ENCODE measurements around the gene PNKP.

Gene PNKP

GRCh38 chr19:49866933-49867782 is at the start of gene PNKP:
Gene PNKP, minus strand, starts transcription at chr19:49867576. Its CDS starts 372 bp downstream, at chr19:49867204.
- DNase-seq, result peak; percentile 74

- DNase-seq, result no peak
These were observed 47.9 kb upstream of the PNKP start for GRCh38 chr19:49915271-49915670.

GRCh38 chr19:49913720-49914119 is 46.3 kb upstream of the PNKP start:
- no peak for DNase-seq

GRCh38 chr19:49912965-49913685 is 45.7 kb upstream of the PNKP start:
- no peak for DNase-seq

- DNase-seq, result no peak
These were observed 44.2 kb upstream of the PNKP start for GRCh38 chr19:49911381-49912145.

- DNase-seq, result no peak
These were observed 42.8 kb upstream of the PNKP start for GRCh38 chr19:49910179-49910578.

- no peak for DNase-seq
These were observed 41.4 kb upstream of the PNKP start for GRCh38 chr19:49908480-49909420.

GRCh38 chr19:49907745-49908446 is 40.5 kb upstream of the PNKP start:
- DNase-seq, result no peak

- no peak for DNase-seq
These were observed 39.6 kb upstream of the PNKP start for GRCh38 chr19:49906879-49907564.

- DNase-seq, result no peak
These were observed 36.8 kb upstream of the PNKP start for GRCh38 chr19:49904136-49904535.

- DNase-seq, result no peak
These were observed 29.7 kb upstream of the PNKP start, which contains the start of gene IL4I1 for GRCh38 chr19:49896863-49897621. Gene IL4I1, minus strand, starts transcription at chr19:49896887. Its CDS starts 727 bp downstream, at chr19:49896160.

- no peak for DNase-seq
These were observed 28.4 kb upstream of the PNKP start for GRCh38 chr19:49895566-49896297.

- DNase-seq, result no peak
These were observed 27.6 kb upstream of the PNKP start for GRCh38 chr19:49894879-49895565.

- no peak for DNase-seq
These were observed 26.8 kb upstream of the PNKP start for GRCh38 chr19:49894011-49894664.

- no peak for DNase-seq
These were observed 25.3 kb upstream of the PNKP start for GRCh38 chr19:49892716-49893115.

- DNase-seq, result no peak
These were observed 24.0 kb upstream of the PNKP start for GRCh38 chr19:49891393-49891792.

GRCh38 chr19:49890349-49891311 is 23.3 kb upstream of the PNKP start:
- no peak for DNase-seq

Measured in NCI-H524 treated with DMSO at 0.1 percent for 48 hours (cell line).